ENCODE data around the gene SCFD2.

The SCFD2 gene

GRCh38 chr4:53132132-53132891, 233.5 kb downstream of the SCFD2 start:
- ATAC-seq, result peak; percentile 46 to 68

GRCh38 chr4:53131562-53131925, 234.3 kb downstream of the SCFD2 start:
- no peak for ATAC-seq

GRCh38 chr4:53130896-53131561, 234.8 kb downstream of the SCFD2 start:
- no peak for ATAC-seq

- no peak for ATAC-seq
These were observed 237.0 kb downstream of the SCFD2 start for GRCh38 chr4:53128706-53129357.

- no peak for ATAC-seq
These were observed 237.6 kb downstream of the SCFD2 start for GRCh38 chr4:53128231-53128630.

GRCh38 chr4:53127365-53127764, 238.5 kb downstream of the SCFD2 start:
- no peak for ATAC-seq

GRCh38 chr4:53126099-53126498, 239.8 kb downstream of the SCFD2 start:
- no peak for ATAC-seq

GRCh38 chr4:53123819-53124218, 242.0 kb downstream of the SCFD2 start:
- ATAC-seq, result no peak

GRCh38 chr4:53123171-53123570, 242.7 kb downstream of the SCFD2 start:
- ATAC-seq, result no peak

GRCh38 chr4:53122280-53123116, 243.4 kb downstream of the SCFD2 start:
- no peak for ATAC-seq

GRCh38 chr4:53121264-53121865, 244.5 kb downstream of the SCFD2 start:
- ATAC-seq, result no peak

GRCh38 chr4:53120778-53121177, 245.1 kb downstream of the SCFD2 start:
- no peak for ATAC-seq

GRCh38 chr4:53119680-53120079, 246.2 kb downstream of the SCFD2 start:
- ATAC-seq, result no peak

- no peak for ATAC-seq
These were observed 247.2 kb downstream of the SCFD2 start for GRCh38 chr4:53118676-53119075.

GRCh38 chr4:53116954-53117353, 248.9 kb downstream of the SCFD2 start:
- no peak for ATAC-seq

- ATAC-seq, result peak; percentile 67 to 76
These were observed 252.2 kb downstream of the SCFD2 start for GRCh38 chr4:53113431-53114225.

- no peak for ATAC-seq
These were observed 260.5 kb downstream of the SCFD2 start for GRCh38 chr4:53105313-53105712.

- no peak for ATAC-seq
These were observed 262.4 kb downstream of the SCFD2 start for GRCh38 chr4:53103481-53103880.

GRCh38 chr4:53101191-53101581, 264.7 kb downstream of the SCFD2 start:
- peak; percentile 25 to 27 for ATAC-seq

GRCh38 chr4:53100501-53101190, 265.2 kb downstream of the SCFD2 start:
- ATAC-seq, result no peak

GRCh38 chr4:53098681-53099121, 267.2 kb downstream of the SCFD2 start:
- ATAC-seq, result no peak

Measured in activated CD4-positive, CD25-positive, alpha-beta regulatory T cell treated with anti-CD3 and anti-CD28 coated beads, Interleukin-2, amount 50 U/mL, for 24 hours (primary cell).